BLaER1 treated with 17β-estradiol and CSF1 and Interleukin-3, amounts not matched to agents 10 nM and 100 nM (cell line): ENCODE results near the gene MELTF.

Source experiments
- H3K27ac ChIP-seq, 11 experiments: shearing (Covaris generic); formaldehyde crosslinking; 2 replicates each; pipeline ENCODE4 v1.8.1; 2022
- H3K27me3 ChIP-seq, 11 experiments: shearing (Covaris generic); formaldehyde crosslinking; 2 replicates each; pipeline ENCODE4 v1.8.1; 2022
- H3K36me3 ChIP-seq, 11 experiments: shearing (Covaris generic); formaldehyde crosslinking; 2 replicates each; pipeline ENCODE4 v1.8.1; 2022
- H3K4me1 ChIP-seq, 10 experiments: shearing (Covaris generic); formaldehyde crosslinking; 2 replicates each; pipeline ENCODE4 v1.8.1; 2022
- H3K4me2 ChIP-seq, 11 experiments: shearing (Covaris generic); formaldehyde crosslinking; 2 replicates each; pipeline ENCODE4 v1.8.1; 2022
- H3K4me3 ChIP-seq, 10 experiments: shearing (Covaris generic); formaldehyde crosslinking; 2 replicates each; pipeline ENCODE4 v1.8.1; 2022
- H3K9ac ChIP-seq, 11 experiments: shearing (Covaris generic); formaldehyde crosslinking; 2 replicates each; pipeline ENCODE4 v1.8.1; 2022
- H3K9me3 ChIP-seq, 11 experiments: shearing (Covaris generic); formaldehyde crosslinking; replicated peaks in 1 of 11; 2 replicates each; pipeline ENCODE4 v1.8.1; 2022
- H4K20me1 ChIP-seq, 11 experiments: shearing (Covaris generic); formaldehyde crosslinking; 2 replicates each; pipeline ENCODE4 v1.8.1; 2022
- Cebpa-rat ChIP-seq, 11 experiments: shearing (Covaris generic); IDR thresholded peaks; 2 replicates each; pipeline ENCODE4 v1.8.1; 2022

MELTF gene

GRCh38 chr3:196988241-196989029, 41.2 kb downstream of the MELTF start:
- Histone ChIP-seq H3K27me3 (no peaks in the 10 kb centered on the region), H3K36me3 (no peaks in the 10 kb centered on the region), H3K9ac (no peak overlapping the region), H3K4me1 (peaks cover 0 to 22% (median 18%) of the 10 kb centered on the region in 10 experiments; a peak in 15 of 20 replicates), H3K4me3 (no peak overlapping the region), H3K9me3 (peaks cover 1 to 6% (median 5%) of the 10 kb centered on the region in 11 experiments), H4K20me1 (no peaks in the 10 kb centered on the region), H3K27ac (no peak overlapping the region), H3K4me2 (peak overlapping the region in 8 of 11 experiments; percentile 23 to 71 (median 62); a peak in 7 of 22 replicates)
- no peak for TF ChIP-seq Cebpa-rat (IDR thresholded peaks at IDR 0.05)

GRCh38 chr3:196987022-196987421, 42.6 kb downstream of the MELTF start:
- peaks cover 0 to 22% (median 18%) of the 10 kb centered on the region in 10 experiments; a peak in 15 of 20 replicates for H3K4me1 ChIP-seq
- no peaks in the 10 kb centered on the region; a peak in 1 of 22 replicates for H3K36me3 ChIP-seq
- peaks cover 13 to 21% (median 16%) of the 10 kb centered on the region in 11 experiments for H3K9me3 ChIP-seq
- no peak for TF ChIP-seq Cebpa-rat (IDR thresholded peaks at IDR 0.05)
- no peak overlapping the region for H3K27ac ChIP-seq
- peak overlapping the region in 9 of 11 experiments; percentile 1 to 71 (median 59); a peak in 15 of 22 replicates for H3K4me2 ChIP-seq
- no peak overlapping the region for H3K9ac ChIP-seq
- no peaks in the 10 kb centered on the region for H4K20me1 ChIP-seq
- H3K27me3 ChIP-seq, result no peaks in the 10 kb centered on the region
- no peak overlapping the region for H3K4me3 ChIP-seq

- Histone ChIP-seq H3K36me3 (no peaks in the 10 kb centered on the region; a peak in 1 of 22 replicates), H3K9me3 (peaks cover 21 to 29% (median 24%) of the 10 kb centered on the region in 11 experiments), H3K4me3 (no peak overlapping the region), H3K27me3 (no peaks in the 10 kb centered on the region), H3K27ac (no peak overlapping the region), H3K4me1 (peaks cover 0 to 22% (median 18%) of the 10 kb centered on the region in 10 experiments; a peak in 15 of 20 replicates), H4K20me1 (no peaks in the 10 kb centered on the region), H3K9ac (no peak overlapping the region), H3K4me2 (peak overlapping the region in 8 of 11 experiments; percentile 24 to 71 (median 62); a peak in 14 of 22 replicates)
- TF ChIP-seq Cebpa-rat (IDR thresholded peaks at IDR 0.05), result 0 out of 22 replicates have a peak, but pooled peaks of 1 of the 11 experiments have one; percentile 52
These were observed 43.4 kb downstream of the MELTF start for GRCh38 chr3:196985954-196986885.

- Histone ChIP-seq H3K4me1 (peaks cover 0 to 22% (median 18%) of the 10 kb centered on the region in 10 experiments; a peak in 15 of 20 replicates), H3K36me3 (no peaks in the 10 kb centered on the region; a peak in 1 of 22 replicates), H3K4me2 (no peak overlapping the region), H3K9ac (no peak overlapping the region), H4K20me1 (no peaks in the 10 kb centered on the region), H3K27ac (no peak overlapping the region), H3K4me3 (no peak overlapping the region), H3K27me3 (no peaks in the 10 kb centered on the region), H3K9me3 (peaks cover 21 to 29% (median 25%) of the 10 kb centered on the region in 11 experiments)
- TF ChIP-seq Cebpa-rat (IDR thresholded peaks at IDR 0.05), result no peak
These were observed 44.3 kb downstream of the MELTF start for GRCh38 chr3:196985298-196985697.

- Histone ChIP-seq H3K4me2 (no peak overlapping the region), H3K9ac (no peak overlapping the region), H3K27me3 (no peaks in the 10 kb centered on the region), H3K4me1 (peaks cover 0 to 22% (median 17%) of the 10 kb centered on the region in 10 experiments; a peak in 15 of 20 replicates), H4K20me1 (no peaks in the 10 kb centered on the region), H3K9me3 (peaks cover 21 to 29% (median 25%) of the 10 kb centered on the region in 11 experiments), H3K36me3 (no peaks in the 10 kb centered on the region; a peak in 1 of 22 replicates), H3K4me3 (no peak overlapping the region), H3K27ac (no peak overlapping the region)
- TF ChIP-seq Cebpa-rat (IDR thresholded peaks at IDR 0.05), result no peak
These were observed 46.4 kb downstream of the MELTF start for GRCh38 chr3:196983186-196983585.

- no peaks in the 10 kb centered on the region; a peak in 1 of 22 replicates for H3K36me3 ChIP-seq
- no peaks in the 10 kb centered on the region for H3K27me3 ChIP-seq
- H3K9me3 ChIP-seq, result peaks cover 21 to 29% (median 25%) of the 10 kb centered on the region in 11 experiments
- no peak overlapping the region for H3K4me3 ChIP-seq
- no peak overlapping the region for H3K9ac ChIP-seq
- peaks cover 0 to 6% (median 2%) of the 10 kb centered on the region in 10 experiments; a peak in 14 of 20 replicates for H3K4me1 ChIP-seq
- H3K27ac ChIP-seq, result no peak overlapping the region
- no peak for TF ChIP-seq Cebpa-rat (IDR thresholded peaks at IDR 0.05)
- H4K20me1 ChIP-seq, result no peaks in the 10 kb centered on the region
- no peak overlapping the region for H3K4me2 ChIP-seq
These were observed 48.0 kb downstream of the MELTF start for GRCh38 chr3:196981657-196982056.

- no peaks in the 10 kb centered on the region for H3K27me3 ChIP-seq
- H3K27ac ChIP-seq, result no peak overlapping the region
- H3K9ac ChIP-seq, result no peak overlapping the region
- 0 out of 20 replicates have a peak, but pooled peaks cover 0 to 4% (median 0%) of the 10 kb centered on the region in 10 experiments for H3K4me1 ChIP-seq
- H3K4me2 ChIP-seq, result no peak overlapping the region
- H3K36me3 ChIP-seq, result no peaks in the 10 kb centered on the region; a peak in 1 of 22 replicates
- H3K4me3 ChIP-seq, result no peak overlapping the region
- peaks cover 21 to 29% (median 25%) of the 10 kb centered on the region in 11 experiments for H3K9me3 ChIP-seq
- H4K20me1 ChIP-seq, result no peaks in the 10 kb centered on the region
- no peak for TF ChIP-seq Cebpa-rat (IDR thresholded peaks at IDR 0.05)
These were observed 50.1 kb downstream of the MELTF start for GRCh38 chr3:196979545-196979944.

GRCh38 chr3:196976941-196977340, 52.7 kb downstream of the MELTF start:
- Histone ChIP-seq H3K9me3 (peaks cover 6 to 21% (median 15%) of the 10 kb centered on the region in 11 experiments), H4K20me1 (no peaks in the 10 kb centered on the region), H3K4me3 (no peak overlapping the region), H3K4me2 (no peak overlapping the region), H3K9ac (no peak overlapping the region), H3K4me1 (0 out of 20 replicates have a peak, but pooled peaks cover 0 to 4% (median 0%) of the 10 kb centered on the region in 10 experiments), H3K27ac (no peak overlapping the region), H3K36me3 (no peaks in the 10 kb centered on the region; a peak in 1 of 22 replicates), H3K27me3 (no peaks in the 10 kb centered on the region)
- TF ChIP-seq Cebpa-rat (IDR thresholded peaks at IDR 0.05), result no peak
